Peyer's patch (tissue), 4 donors: Measurements from ENCODE around the gene TRMT10C. TPM values are rescaled to one million over a fixed set of nuclear protein-coding genes. Genes with fewer than 3 reads are reported as not detected.

Source experiments
- DNase-seq, 3 donors: peaks; one replicate each; pipeline ENCODE4 v3.0.0-alpha.2; 2017 to 2019
- H3K27ac ChIP-seq, 4 donors: fragments of 200-600 bp; sonication (generic); one replicate each; pipeline ENCODE4 v1.5.1; 2016 to 2019
- H3K27me3 ChIP-seq, 2 donors: fragments of 200-600 bp; sonication (generic); one replicate each; pipeline ENCODE4 v1.5.1; 2019
- H3K36me3 ChIP-seq, 3 donors: fragments of 200-600 bp; sonication (generic); one replicate each; pipeline ENCODE4 v1.5.1; 2016 to 2019
- H3K4me1 ChIP-seq, 4 donors: fragments of 200-600 bp; sonication (generic); one replicate each; pipeline ENCODE4 v1.5.1; 2016 to 2019
- H3K4me3 ChIP-seq, 4 donors: fragments of 200-600 bp; sonication (generic); 1 replicate in 3 of 4; 2 replicates in 1 of 4; pipeline ENCODE4 v1.5.1; 2016 to 2019; ENCODE audit warnings: mild to moderate bottlenecking in 1 of 4
- H3K9me3 ChIP-seq, 4 donors: fragments of 200-600 bp; sonication (generic); one replicate each; pipeline ENCODE4 v1.5.1; 2016 to 2019; ENCODE audit warnings: mild to moderate bottlenecking in 1 of 4
- CTCF ChIP-seq, 6 experiments: fragments of 450-650 bp in 4 of 6; fragments of 200-600 bp in 2 of 6; sonication (generic) in 1 of 6; IDR thresholded peaks; one replicate each; pipeline ENCODE4 v1.5.1; 2017 to 2019; ENCODE audit warnings: antibody characterized with exemption in 6 of 6, mild to moderate bottlenecking in 3 of 6, moderate library complexity in 1 of 6
- POLR2A ChIP-seq, 2 donors: fragments of 450-650 bp; IDR thresholded peaks; one replicate each; pipeline ENCODE4 v1.5.1; 2017; ENCODE audit warnings: antibody characterized with exemption in 2 of 2, mild to moderate bottlenecking in 2 of 2, moderate library complexity in 2 of 2
- total RNA-seq, 4 donors: library from RNA; depleted of rRNA; stranded (reverse); fragments of >200 nt; gene quantifications; one replicate each; pipeline ENCODE4 v1.1.0, GENCODE V29; 2016

TRMT10C gene
- total RNA-seq, 4 donors from 2014 or later, result 8.5 to 28.9 (median 13.1) TPM

- DNase-seq, result no peak
- H3K27ac ChIP-seq, result no peak overlapping the region
- no peaks in the 10 kb centered on the region for H3K27me3 ChIP-seq
- TF ChIP-seq CTCF (IDR thresholded peaks at IDR 0.05) (no peak), POLR2A (IDR thresholded peaks at IDR 0.05) (no peak)
- no peaks in the 10 kb centered on the region for H3K9me3 ChIP-seq
- H3K4me3 ChIP-seq, result no peak overlapping the region
- H3K4me1 ChIP-seq, result no peaks in the 10 kb centered on the region
- H3K36me3 ChIP-seq, result no peaks in the 10 kb centered on the region
Observed at GRCh38 chr3:101530686-101531047, 31.0 kb upstream of the TRMT10C start.

- Histone ChIP-seq H3K27ac (no peak overlapping the region), H3K27me3 (no peaks in the 10 kb centered on the region), H3K9me3 (no peaks in the 10 kb centered on the region), H3K36me3 (no peaks in the 10 kb centered on the region), H3K4me1 (no peaks in the 10 kb centered on the region), H3K4me3 (no peak overlapping the region)
- TF ChIP-seq POLR2A (IDR thresholded peaks at IDR 0.05) (no peak), CTCF (IDR thresholded peaks at IDR 0.05) (no peak)
- DNase-seq, result no peak
Observed at GRCh38 chr3:101531473-101532086, 30.1 kb upstream of the TRMT10C start.

- TF ChIP-seq CTCF (IDR thresholded peaks at IDR 0.05) (no peak), POLR2A (IDR thresholded peaks at IDR 0.05) (no peak)
- no peaks in the 10 kb centered on the region for H3K9me3 ChIP-seq
- no peaks in the 10 kb centered on the region for H3K36me3 ChIP-seq
- no peaks in the 10 kb centered on the region for H3K27me3 ChIP-seq
- no peak overlapping the region for H3K4me3 ChIP-seq
- DNase-seq, result no peak
- no peaks in the 10 kb centered on the region for H3K4me1 ChIP-seq
- H3K27ac ChIP-seq, result no peak overlapping the region
Observed at GRCh38 chr3:101532783-101533602, 28.7 kb upstream of the TRMT10C start.

- DNase-seq, result no peak
- Histone ChIP-seq H3K27ac (no peak overlapping the region), H3K4me3 (no peak overlapping the region), H3K36me3 (no peaks in the 10 kb centered on the region), H3K4me1 (no peaks in the 10 kb centered on the region), H3K27me3 (no peaks in the 10 kb centered on the region), H3K9me3 (no peaks in the 10 kb centered on the region)
- TF ChIP-seq POLR2A (IDR thresholded peaks at IDR 0.05), result no peak
- TF ChIP-seq CTCF (IDR thresholded peaks at IDR 0.05), result no peak
Observed at GRCh38 chr3:101533603-101533968, 28.1 kb upstream of the TRMT10C start.

GRCh38 chr3:101535221-101535620 is 26.4 kb upstream of the TRMT10C start:
- Histone ChIP-seq H3K36me3 (no peaks in the 10 kb centered on the region), H3K4me3 (no peak overlapping the region), H3K27ac (no peak overlapping the region), H3K9me3 (no peaks in the 10 kb centered on the region), H3K4me1 (no peaks in the 10 kb centered on the region), H3K27me3 (no peaks in the 10 kb centered on the region)
- DNase-seq, result no peak
- TF ChIP-seq POLR2A (IDR thresholded peaks at IDR 0.05) (no peak), CTCF (IDR thresholded peaks at IDR 0.05) (no peak)
